SK-N-SH treated with all-trans-retinoic acid at 6 μM for 48 hours (cell line): ENCODE results near the gene PAN2.

Experiments
- ZNF565 ChIP-seq: fragments of 450-650 bp; formaldehyde crosslinking; conservative IDR thresholded peaks from 2 replicates; pipeline ENCODE4 v1.5.0; 2020; ENCODE audit warnings: low read depth, mild to moderate bottlenecking, moderate library complexity
- TF ChIP-seq, protein P1 (sequence below): fragments of 250-450 bp; sonication (Bioruptor Pico); IDR thresholded peaks from 2 replicates; pipeline ENCODE4 v1.8.0; 2021; ENCODE audit warnings: low read depth, mild to moderate bottlenecking, moderate library complexity, borderline replicate concordance

DNA sequence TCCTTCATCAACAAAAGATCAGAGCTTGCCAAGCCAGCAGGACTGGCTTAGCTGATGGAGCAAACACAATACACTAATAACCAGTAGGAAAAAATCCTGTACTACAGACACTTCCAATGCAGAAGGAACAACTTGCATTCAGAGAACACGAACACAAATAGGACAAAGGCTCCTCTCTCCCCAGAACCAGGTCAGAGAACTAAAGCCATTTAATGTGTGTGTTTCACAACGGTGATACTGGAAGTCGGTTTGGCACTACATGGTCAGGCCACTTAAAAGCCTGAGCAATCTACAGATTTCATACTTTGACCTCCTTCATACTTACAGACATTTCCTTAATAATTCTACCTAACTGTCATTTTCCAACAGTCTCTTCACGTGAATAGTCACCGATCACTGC lies 40.0 kb downstream of the PAN2 start:
- TF ChIP-seq, protein P1, sequence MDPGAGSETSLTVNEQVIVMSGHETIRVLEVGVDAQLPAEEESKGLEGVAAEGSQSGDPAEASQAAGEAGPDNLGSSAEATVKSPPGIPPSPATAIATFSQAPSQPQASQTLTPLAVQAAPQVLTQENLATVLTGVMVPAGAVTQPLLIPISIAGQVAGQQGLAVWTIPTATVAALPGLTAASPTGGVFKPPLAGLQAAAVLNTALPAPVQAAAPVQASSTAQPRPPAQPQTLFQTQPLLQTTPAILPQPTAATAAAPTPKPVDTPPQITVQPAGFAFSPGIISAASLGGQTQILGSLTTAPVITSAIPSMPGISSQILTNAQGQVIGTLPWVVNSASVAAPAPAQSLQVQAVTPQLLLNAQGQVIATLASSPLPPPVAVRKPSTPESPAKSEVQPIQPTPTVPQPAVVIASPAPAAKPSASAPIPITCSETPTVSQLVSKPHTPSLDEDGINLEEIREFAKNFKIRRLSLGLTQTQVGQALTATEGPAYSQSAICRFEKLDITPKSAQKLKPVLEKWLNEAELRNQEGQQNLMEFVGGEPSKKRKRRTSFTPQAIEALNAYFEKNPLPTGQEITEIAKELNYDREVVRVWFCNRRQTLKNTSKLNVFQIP (CRISPR knock-in tag) = no peak
- no peak for TF ChIP-seq ZNF565 (CRISPR knock-in tag)
